Measurements from ENCODE around the gene ZBTB20. TPM values are rescaled to one million over a fixed set of nuclear protein-coding genes. Genes with fewer than 3 reads are reported as not detected.

ZBTB20 gene
- total and polyA plus RNA-seq, 2 donors (not counting 1 experiment from before 2014, with no cell fraction given): 4.0 to 123 TPM

DNA sequence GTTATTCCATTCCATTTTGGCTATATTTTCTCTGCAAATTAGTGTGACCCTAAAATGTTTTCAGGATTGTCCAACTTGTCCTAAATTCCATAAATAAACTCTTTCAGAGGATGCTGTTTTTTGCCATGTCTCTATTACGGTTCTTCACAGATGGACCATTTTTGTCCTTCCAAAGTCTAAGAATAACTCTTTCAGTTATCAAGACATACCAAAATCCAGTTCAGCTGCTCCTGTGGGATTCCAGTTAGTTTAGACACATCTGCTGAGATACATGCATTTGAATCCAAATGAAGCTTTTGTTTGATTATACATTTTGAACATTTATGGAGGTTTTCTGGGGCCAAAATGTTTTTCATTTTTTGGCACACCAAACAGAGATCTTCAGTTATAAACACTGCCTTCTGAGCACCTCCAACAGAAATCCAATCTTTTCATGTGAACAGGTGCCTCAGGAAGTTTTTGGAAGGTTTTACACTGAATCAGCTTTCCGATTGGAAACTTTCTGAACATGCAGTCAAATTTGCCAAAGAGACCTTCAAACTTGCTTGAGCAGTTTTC lies 772.6 kb downstream of the ZBTB20 start:
- no peak overlapping the region for H3K27ac Mint-ChIP-seq
- H3K4me3 Mint-ChIP-seq: no peak overlapping the region
- Histone ChIP-seq H4K20me1 (ENCODE audit: control insufficient read depth, insufficient read depth, low read length, poor library complexity, severe bottlenecking) (no peaks in the 10 kb centered on the region), H3K79me2 (ENCODE audit: control insufficient read depth, insufficient read depth, low read length) (no peaks in the 10 kb centered on the region), H3K4me1 (ENCODE audit: control insufficient read depth in 2 of 2, insufficient read depth in 2 of 2, low read length in 2 of 2) (no peaks in the 10 kb centered on the region), H2AFZ (ENCODE audit: insufficient read depth, low read depth, low read length, poor library complexity, severe bottlenecking) (no peak overlapping the region), H3K4me2 (replicated peaks; ENCODE audit: low read depth, low read length, poor library complexity, severe bottlenecking) (no peak overlapping the region), H3K36me3 (replicated peaks in 1 of 2; ENCODE audit: control extremely low read depth in 1 of 2, control insufficient read depth in 1 of 2, extremely low read depth in 1 of 2, insufficient read depth in 2 of 2, low read length in 1 of 2) (peaks cover 3 to 31% of the 10 kb centered on the region in 2 experiments), H3K4me3 (ENCODE audit: control extremely low read depth in 1 of 5, extremely low read depth in 1 of 5, insufficient read depth in 1 of 5, low read depth in 2 of 5, low read length in 4 of 5) (no peak overlapping the region), H3K9ac (ENCODE audit: low read length) (no peak overlapping the region), H3K27me3 (replicated peaks in 1 of 4; ENCODE audit: control extremely low read depth in 1 of 4, control insufficient read depth in 3 of 4, insufficient read depth in 4 of 4, low read length in 3 of 4) (no peaks in the 10 kb centered on the region), H3K9me3 (ENCODE audit: control extremely low read depth in 1 of 3, control insufficient read depth in 2 of 3, insufficient read depth in 1 of 3, low read length in 2 of 3) (no peaks in the 10 kb centered on the region), H3K27ac (ENCODE audit: low read length in 2 of 2) (no peak overlapping the region)
- no peaks in the 10 kb centered on the region for H3K27me3 Mint-ChIP-seq
- ATAC-seq (ENCODE audit: low read depth): no peak
- DNase-seq: no peak
- intact Hi-C loops (cut with micrococcal nuclease): no loop called here
- H3K9me3 Mint-ChIP-seq (ENCODE audit: insufficient read depth): no peaks in the 10 kb centered on the region
- H3K4me1 Mint-ChIP-seq: peaks cover 6% of the 10 kb centered on the region
- 100% methylated on average over 1 of the region's 2 CpGs for WGBS (ENCODE audit: insufficient coverage)
- POLR2A ChIA-PET: no interaction called here
- TF ChIP-seq, protein P1, sequence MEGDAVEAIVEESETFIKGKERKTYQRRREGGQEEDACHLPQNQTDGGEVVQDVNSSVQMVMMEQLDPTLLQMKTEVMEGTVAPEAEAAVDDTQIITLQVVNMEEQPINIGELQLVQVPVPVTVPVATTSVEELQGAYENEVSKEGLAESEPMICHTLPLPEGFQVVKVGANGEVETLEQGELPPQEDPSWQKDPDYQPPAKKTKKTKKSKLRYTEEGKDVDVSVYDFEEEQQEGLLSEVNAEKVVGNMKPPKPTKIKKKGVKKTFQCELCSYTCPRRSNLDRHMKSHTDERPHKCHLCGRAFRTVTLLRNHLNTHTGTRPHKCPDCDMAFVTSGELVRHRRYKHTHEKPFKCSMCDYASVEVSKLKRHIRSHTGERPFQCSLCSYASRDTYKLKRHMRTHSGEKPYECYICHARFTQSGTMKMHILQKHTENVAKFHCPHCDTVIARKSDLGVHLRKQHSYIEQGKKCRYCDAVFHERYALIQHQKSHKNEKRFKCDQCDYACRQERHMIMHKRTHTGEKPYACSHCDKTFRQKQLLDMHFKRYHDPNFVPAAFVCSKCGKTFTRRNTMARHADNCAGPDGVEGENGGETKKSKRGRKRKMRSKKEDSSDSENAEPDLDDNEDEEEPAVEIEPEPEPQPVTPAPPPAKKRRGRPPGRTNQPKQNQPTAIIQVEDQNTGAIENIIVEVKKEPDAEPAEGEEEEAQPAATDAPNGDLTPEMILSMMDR (IDR thresholded peaks at IDR 0.05): no peak
- TF ChIP-seq EZH2 (IDR thresholded peaks at IDR 0.05; ENCODE audit: borderline replicate concordance, insufficient read depth, low read depth, low read length, poor library complexity, severe bottlenecking): no peak
- CTCF ChIA-PET: interaction anchor here (1.2 kb wide), 1 partner anchor 9 kb away, joined by 4 read pairs; no protein-coding TSS in a partner anchor

DNA sequence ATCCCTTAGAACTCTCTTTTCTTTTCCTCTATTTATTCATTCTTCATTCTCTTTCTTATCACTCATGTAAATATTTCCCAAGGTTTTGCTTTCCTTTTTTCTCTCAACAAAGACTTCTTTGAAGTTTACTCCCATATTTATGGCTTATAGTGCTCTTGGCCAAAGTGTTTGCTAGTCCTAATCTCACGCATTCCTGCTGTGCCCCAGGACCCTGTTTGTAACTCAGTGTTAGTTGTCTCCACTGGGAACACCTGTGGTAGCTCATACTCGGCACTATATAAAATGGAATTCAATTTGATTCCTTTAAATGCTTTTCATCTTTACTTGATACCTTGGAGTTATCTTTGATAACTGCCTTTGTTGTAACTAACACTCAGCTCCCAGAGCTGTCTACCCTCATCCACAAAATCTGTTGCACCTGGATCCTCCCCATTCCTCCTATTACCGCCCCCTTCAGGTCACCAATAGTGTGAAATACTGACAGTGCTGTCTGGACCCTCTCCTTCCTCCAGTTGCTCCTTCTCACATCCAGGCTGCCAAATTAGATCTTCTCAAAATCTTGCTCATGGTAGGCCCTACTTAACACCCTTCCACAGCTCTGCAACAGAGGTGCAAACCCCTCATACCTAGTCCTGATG lies 776.4 kb downstream of the ZBTB20 start:
- CTCF ChIA-PET: interaction anchor here (1.0 to 1.2 kb wide), 3 partner anchors 11 to 80 kb away, joined by 3 to 5 read pairs (median 4); no protein-coding TSS in a partner anchor
- Histone ChIP-seq H3K4me2 (replicated peaks; ENCODE audit: low read depth, low read length, poor library complexity, severe bottlenecking) (no peak overlapping the region), H3K27ac (ENCODE audit: low read length in 2 of 2) (no peak overlapping the region), H3K4me3 (ENCODE audit: control extremely low read depth in 1 of 5, extremely low read depth in 1 of 5, insufficient read depth in 1 of 5, low read depth in 2 of 5, low read length in 4 of 5) (no peak overlapping the region), H3K36me3 (replicated peaks in 1 of 2; ENCODE audit: control extremely low read depth in 1 of 2, control insufficient read depth in 1 of 2, extremely low read depth in 1 of 2, insufficient read depth in 2 of 2, low read length in 1 of 2) (peaks cover 0 to 13% of the 10 kb centered on the region in 2 experiments), H3K4me1 (ENCODE audit: control insufficient read depth in 2 of 2, insufficient read depth in 2 of 2, low read length in 2 of 2) (no peaks in the 10 kb centered on the region), H3K27me3 (replicated peaks in 1 of 4; ENCODE audit: control extremely low read depth in 1 of 4, control insufficient read depth in 3 of 4, insufficient read depth in 4 of 4, low read length in 3 of 4) (no peaks in the 10 kb centered on the region), H3K9me3 (ENCODE audit: control extremely low read depth in 1 of 3, control insufficient read depth in 2 of 3, insufficient read depth in 1 of 3, low read length in 2 of 3) (no peaks in the 10 kb centered on the region), H2AFZ (ENCODE audit: insufficient read depth, low read depth, low read length, poor library complexity, severe bottlenecking) (no peak overlapping the region), H3K9ac (ENCODE audit: low read length) (no peak overlapping the region), H3K79me2 (ENCODE audit: control insufficient read depth, insufficient read depth, low read length) (no peaks in the 10 kb centered on the region), H4K20me1 (ENCODE audit: control insufficient read depth, insufficient read depth, low read length, poor library complexity, severe bottlenecking) (no peaks in the 10 kb centered on the region)
- H3K9me3 Mint-ChIP-seq (ENCODE audit: insufficient read depth): no peaks in the 10 kb centered on the region
- no peak overlapping the region for H3K27ac Mint-ChIP-seq
- H3K4me3 Mint-ChIP-seq: no peak overlapping the region
- peaks cover 1% of the 10 kb centered on the region for H3K4me1 Mint-ChIP-seq
- POLR2A ChIA-PET: no interaction called here
- no peaks in the 10 kb centered on the region for H3K27me3 Mint-ChIP-seq
- intact Hi-C loops (cut with micrococcal nuclease): no loop called here
- ATAC-seq (ENCODE audit: low read depth) (no peak), DNase-seq (no peak)
- no peak for TF ChIP-seq EZH2 (IDR thresholded peaks at IDR 0.05; ENCODE audit: borderline replicate concordance, insufficient read depth, low read depth, low read length, poor library complexity, severe bottlenecking)
- TF ChIP-seq, protein P1 (IDR thresholded peaks at IDR 0.05): no peak
- WGBS (ENCODE audit: insufficient coverage): 100% methylated on average over 2 of the region's 3 CpGs

Data from B cell (primary cell).